Measurements from ENCODE around the gene DYSF.
"Not testable (repeated sequence)": the region's sequence is repeated elsewhere in the genome, so short reads cannot be mapped to it uniquely, and the experiment has no call there.

DYSF gene

GRCh38 chr2:71629273-71629672 is 175.9 kb downstream of the DYSF start:
- DNase-seq: no peak

GRCh38 chr2:71629771-71630453 is 176.6 kb downstream of the DYSF start:
- DNase-seq: no peak

DNA sequence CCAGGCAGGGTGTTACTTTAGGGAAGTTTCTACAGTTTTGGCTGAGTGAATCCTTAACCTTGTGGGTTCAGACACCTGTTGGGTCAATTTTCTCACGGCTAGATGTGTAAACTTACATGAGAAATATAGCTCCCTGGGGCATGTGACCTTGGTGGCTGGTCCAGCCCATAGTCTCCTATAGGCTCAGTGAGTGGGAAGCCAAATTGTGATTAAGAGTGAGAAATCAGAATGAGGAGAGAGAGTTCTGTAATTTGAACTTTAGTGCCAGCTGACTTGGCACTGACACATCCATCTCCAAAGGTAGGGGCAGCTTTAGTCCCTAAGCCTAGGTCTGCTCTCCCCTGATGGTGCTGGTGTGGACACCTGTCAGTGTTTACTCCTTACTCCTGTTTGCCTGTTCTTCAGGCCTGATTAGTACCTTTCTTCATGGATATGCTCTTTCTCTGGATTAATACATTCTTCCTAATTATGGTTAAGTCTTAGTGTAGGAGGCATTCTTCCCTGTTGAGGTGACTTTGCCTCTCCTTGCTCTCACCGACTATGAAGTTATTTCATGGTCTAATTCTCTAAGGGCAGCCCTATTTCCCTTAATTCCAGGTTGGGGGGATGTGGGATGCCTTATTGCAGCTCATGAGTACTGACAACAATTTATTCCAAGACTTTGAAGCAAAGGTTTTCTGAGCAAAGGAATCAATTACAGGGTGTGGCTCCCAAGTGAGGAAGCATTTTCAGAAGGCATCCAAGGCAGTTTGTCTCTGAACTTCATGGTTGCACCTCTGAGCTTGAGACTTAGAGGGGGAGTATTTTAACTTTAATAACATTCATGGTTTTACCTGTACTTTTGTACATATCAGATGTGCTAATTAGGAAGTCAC is 177.3 kb downstream of the DYSF start:
- DNase-seq: no peak

DNA sequence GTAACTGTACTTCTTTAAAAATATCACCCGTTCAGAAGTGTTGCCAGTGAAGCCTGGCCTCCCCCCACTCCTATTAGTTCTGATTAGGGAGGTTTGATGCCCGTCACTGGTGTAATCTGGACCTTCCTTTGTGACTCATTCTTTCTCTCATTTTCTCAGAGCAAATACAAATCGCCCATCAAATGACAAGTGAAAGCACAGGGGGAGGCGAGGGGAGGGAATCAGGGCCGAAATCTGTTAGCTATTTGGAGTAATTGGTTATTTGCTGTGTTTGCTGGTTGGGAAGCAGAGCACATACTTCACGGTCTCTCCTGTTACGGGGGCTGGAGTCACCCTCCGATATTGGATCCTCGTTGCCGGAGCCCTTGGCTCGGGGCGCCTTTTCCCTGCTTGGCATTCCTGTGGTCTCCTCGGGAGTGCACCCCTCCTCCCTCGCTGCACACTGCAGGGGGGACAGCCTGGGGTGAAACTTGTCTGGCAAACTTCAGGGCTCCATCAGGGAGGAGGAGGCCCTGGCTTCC is 178.1 kb downstream of the DYSF start:
- no peak for DNase-seq

DNA sequence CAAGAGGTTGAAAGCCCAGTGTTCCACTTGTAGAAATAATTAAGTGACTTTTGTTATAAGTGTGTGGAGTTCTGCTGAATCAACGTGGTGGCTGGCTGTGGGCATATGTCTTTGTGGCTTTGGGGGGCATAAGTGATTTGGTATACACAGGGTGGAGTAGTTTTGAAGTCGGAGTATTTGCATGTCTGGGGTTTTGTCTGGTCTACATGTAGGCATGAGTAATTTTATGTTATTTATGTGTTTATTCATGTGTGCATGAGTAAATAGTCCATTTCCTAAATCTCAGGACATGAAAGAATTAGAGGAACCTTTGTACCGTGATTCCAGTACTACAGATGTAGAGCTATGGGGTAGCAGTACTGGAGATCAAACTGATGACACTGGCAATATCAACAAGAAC is 179.7 kb downstream of the DYSF start:
- DNase-seq: no peak

GRCh38 chr2:71634567-71634966 is 181.2 kb downstream of the DYSF start:
- no peak for DNase-seq

DNA sequence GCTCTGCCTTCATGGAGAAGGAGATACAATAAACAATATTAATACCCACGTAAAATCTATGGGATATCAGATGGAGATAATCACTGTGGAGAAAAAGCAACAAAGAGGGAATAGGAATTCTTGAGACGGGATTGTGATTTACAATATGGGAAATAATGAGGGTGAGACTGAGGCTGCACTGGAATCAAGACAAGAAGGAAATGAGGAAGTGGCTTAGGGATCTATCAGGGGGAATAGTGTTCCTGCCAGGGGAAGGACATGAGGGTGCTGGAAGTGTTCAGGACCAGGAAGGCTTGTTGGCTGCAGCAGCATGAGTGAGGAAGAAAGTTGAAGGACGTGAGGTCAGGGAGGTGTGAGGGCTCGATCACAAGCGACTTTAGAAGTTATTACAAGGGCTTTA is 182.4 kb downstream of the DYSF start:
- DNase-seq: no peak

DNA sequence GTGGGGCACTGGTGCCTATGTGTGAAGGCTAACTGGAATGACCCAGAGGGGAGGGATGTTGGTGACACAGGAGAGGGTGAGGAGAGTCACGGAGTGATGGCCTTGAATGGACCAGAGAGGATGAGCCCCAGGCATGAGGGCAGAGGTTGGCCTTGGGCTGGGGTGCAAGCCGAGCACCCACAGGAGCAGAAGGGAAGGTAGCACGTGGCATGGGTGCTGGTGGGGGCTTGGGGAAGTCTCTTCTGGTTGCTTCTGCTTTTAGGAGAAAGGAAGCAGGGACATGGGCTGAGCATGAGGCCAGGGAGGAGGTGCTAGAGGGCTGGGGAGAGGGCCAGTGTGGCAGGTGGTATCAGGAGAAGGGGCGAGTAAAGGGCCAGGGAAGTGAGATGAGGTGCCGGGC is 183.8 kb downstream of the DYSF start:
- no peak for DNase-seq

- DNase-seq: no peak
Observed at GRCh38 chr2:71637736-71638135, 184.4 kb downstream of the DYSF start.

- DNase-seq: no peak
Observed at GRCh38 chr2:71639735-71640134, 186.4 kb downstream of the DYSF start.

- no peak for DNase-seq
Observed at GRCh38 chr2:71640489-71640888, 187.1 kb downstream of the DYSF start.

GRCh38 chr2:71643674-71644357 is 190.5 kb downstream of the DYSF start:
- DNase-seq: no peak

- no peak for DNase-seq
Observed at GRCh38 chr2:71646028-71646427, 192.7 kb downstream of the DYSF start.

- DNase-seq: no peak
Observed at GRCh38 chr2:71647356-71647755, 194.0 kb downstream of the DYSF start.

GRCh38 chr2:71655498-71655897 is 202.1 kb downstream of the DYSF start:
- DNase-seq: no peak

- not testable (repeated sequence) for DNase-seq
Observed at GRCh38 chr2:71658256-71658655, 204.9 kb downstream of the DYSF start.

GRCh38 chr2:71658771-71659170 is 205.4 kb downstream of the DYSF start:
- no peak for DNase-seq

- no peak for DNase-seq
Observed at GRCh38 chr2:71659868-71660518, 206.6 kb downstream of the DYSF start.

- DNase-seq: no peak
Observed at GRCh38 chr2:71661782-71662181, 208.4 kb downstream of the DYSF start.

GRCh38 chr2:71662665-71663394 is 209.5 kb downstream of the DYSF start:
- DNase-seq: no peak

DNA sequence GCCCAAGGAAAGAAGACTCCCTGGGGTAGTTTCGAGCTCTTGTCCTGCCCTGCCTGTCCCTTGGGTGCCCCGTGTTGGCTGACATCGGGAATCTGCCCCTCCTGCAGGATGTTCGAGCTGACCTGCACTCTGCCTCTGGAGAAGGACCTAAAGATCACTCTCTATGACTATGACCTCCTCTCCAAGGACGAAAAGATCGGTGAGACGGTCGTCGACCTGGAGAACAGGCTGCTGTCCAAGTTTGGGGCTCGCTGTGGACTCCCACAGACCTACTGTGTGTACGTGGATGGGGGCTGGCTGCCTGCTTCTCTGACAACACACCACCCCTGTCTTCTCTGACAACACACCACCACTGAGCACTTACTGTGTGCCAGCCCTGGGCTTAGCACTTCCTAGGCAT is 210.8 kb downstream of the DYSF start:
- DNase-seq: no peak
